GM12878 (cell line): ENCODE results near the gene NOB1. TPM values are rescaled to one million over a fixed set of nuclear protein-coding genes. Genes with fewer than 3 reads are reported as not detected.

Experiments used
- ATAC-seq: fragments of 200-7000 bp; cut with Tn5 transposase; 3 replicates; pipeline ENCODE4 v1.9.1; 2020; ENCODE audit warnings: mild to moderate bottlenecking, moderate library complexity
- Bru-seq: library from RNA; stranded (reverse); fragments of 400-500 nt; gene quantifications from one replicate; lab custom pipeline; 2021; lab: Mats Ljungman, UMichigan
- BruChase-seq, 2 experiments: library from RNA; stranded (reverse); fragments of 400-500 nt; gene quantifications; one replicate each; lab custom pipeline; 2021; lab: Mats Ljungman, UMichigan
- BruUV-seq: library from RNA; stranded (reverse); fragments of 400-500 nt; replicated peaks from 2 replicates; lab custom pipeline; 2021; lab: Mats Ljungman, UMichigan
- CTCF ChIA-PET: fragments of 300-600 bp; sonication (Branson Sonifier 250); formaldehyde crosslinking; extraction: SDS; loops from one replicate; lab custom pipeline; 2021; ENCODE audit warnings: inconsistent platforms; lab: Yijun Ruan, JAX
- POLR2A ChIA-PET: fragments of 350-600 bp; formaldehyde crosslinking; extraction: SDS; loops from one replicate; lab custom pipeline; 2021; ENCODE audit warnings: inconsistent platforms; lab: Charles Lee
- RAD21 ChIA-PET: fragments of 300-600 bp; sonication (Branson Sonifier 250); formaldehyde crosslinking; loops from one replicate; lab custom pipeline; 2023; ENCODE audit warnings: antibody characterized with exemption; ENCODE audit not compliant: unreplicated experiment; lab: Charles Lee
- SMC1A ChIA-PET: fragments of 300-600 bp; sonication (Branson Sonifier 250); formaldehyde crosslinking; loops from one replicate; lab custom pipeline; 2023; ENCODE audit not compliant: unreplicated experiment, uncharacterized antibody; lab: Charles Lee
- DNase-seq: peaks from one replicate; pipeline ENCODE4 v3.0.0-alpha.2; 2011; ENCODE audit warnings: low read depth, low spot score
- FAIRE-seq: peaks from 3 replicates; lab custom pipeline; 2011; peaks lifted over from hg19 to GRCh38; lab: Jason Lieb, UNC
- H2AFZ ChIP-seq: 2 replicates; pipeline ENCODE4 v1.6.0; 2011; ENCODE audit warnings: low read depth, low read length, control low read depth; ENCODE audit not compliant: control insufficient read depth
- H3K27ac ChIP-seq: 2 replicates; pipeline ENCODE4 v1.5.1; 2011; ENCODE audit warnings: control low read depth; ENCODE audit not compliant: control insufficient read depth, insufficient read depth
- H3K27me3 ChIP-seq, 2 experiments: replicated peaks in 1 of 2; 2 replicates each; pipeline versions ENCODE4 v1.6.0 to v1.6.1; 2011; ENCODE audit warnings: low read length in 1 of 2; ENCODE audit not compliant: control insufficient read depth in 2 of 2, insufficient read depth in 2 of 2
- H3K36me3 ChIP-seq, 2 experiments: 2 replicates each; pipeline ENCODE4 v1.5.1; 2011; ENCODE audit warnings: low read length in 1 of 2; ENCODE audit not compliant: control insufficient read depth in 2 of 2, insufficient read depth in 2 of 2
- H3K4me1 ChIP-seq: 2 replicates; pipeline ENCODE4 v1.6.1; 2011; ENCODE audit warnings: mild to moderate bottlenecking, low read length, moderate library complexity, mixed read lengths; ENCODE audit not compliant: control insufficient read depth, insufficient read depth
- H3K4me2 ChIP-seq: 2 replicates; pipeline ENCODE4 v1.6.0; 2011; ENCODE audit warnings: control low read depth; ENCODE audit not compliant: control insufficient read depth, insufficient read depth
- H3K4me3 ChIP-seq: fragments of 200-600 bp; sonication (generic); 2 replicates; pipeline ENCODE4 v1.5.1; 2016
- H3K79me2 ChIP-seq: 2 replicates; pipeline ENCODE4 v1.6.0; 2011; ENCODE audit warnings: low read length; ENCODE audit not compliant: control insufficient read depth, insufficient read depth
- H3K9ac ChIP-seq: 2 replicates; pipeline ENCODE4 v1.8.0; 2011; ENCODE audit warnings: low read length, control low read depth, mixed read lengths; ENCODE audit not compliant: control insufficient read depth, insufficient read depth
- H3K9me3 ChIP-seq: replicated peaks from 3 replicates; pipeline ENCODE4 v1.5.1; 2011; ENCODE audit warnings: mild to moderate bottlenecking, low read length; ENCODE audit not compliant: control insufficient read depth, insufficient read depth
- H4K20me1 ChIP-seq: 2 replicates; pipeline ENCODE4 v1.6.0; 2011; ENCODE audit not compliant: control insufficient read depth, insufficient read depth
- CBX3 ChIP-seq: fragments of 200-600 bp; sonication (generic); IDR thresholded peaks from 2 replicates; pipeline ENCODE4 v1.6.1; 2016; ENCODE audit warnings: low read depth, borderline replicate concordance
- CHD1 ChIP-seq: IDR thresholded peaks from 2 replicates; pipeline ENCODE4 v1.6.1; 2012; ENCODE audit warnings: low read depth, low read length, improper control_type of control experiment
- EP300 ChIP-seq, 2 experiments: fragments of 150-350 bp in 1 of 2; IDR thresholded peaks; 2 replicates each; pipeline ENCODE4 v1.6.1; 2011 to 2012; ENCODE audit warnings: low read depth in 2 of 2, low read length in 2 of 2, borderline replicate concordance in 1 of 2, improper control_type of control experiment in 1 of 2, inconsistent platforms in 1 of 2; ENCODE audit not compliant: control insufficient read depth in 1 of 2
- FOS ChIP-seq: IDR thresholded peaks from 3 replicates; pipeline ENCODE4 v1.6.1; 2011; ENCODE audit warnings: borderline replicate concordance; ENCODE audit not compliant: insufficient read length; ENCODE audit errors: extremely low read depth
- MEF2B ChIP-seq: fragments of 450-650 bp; IDR thresholded peaks from 2 replicates; pipeline ENCODE4 v1.6.1; 2018; ENCODE audit warnings: mild to moderate bottlenecking, moderate library complexity; ENCODE audit not compliant: partially characterized antibody, poor library complexity, severe bottlenecking
- MXI1 ChIP-seq: fragments of 150-350 bp; IDR thresholded peaks from 2 replicates; pipeline ENCODE4 v1.6.1; 2011; ENCODE audit warnings: low read depth, mild to moderate bottlenecking, inconsistent platforms, low read length, improper control_type of control experiment
- NR2C2 ChIP-seq: IDR thresholded peaks from 2 replicates; pipeline ENCODE4 v1.6.1; 2011; ENCODE audit warnings: borderline replicate concordance, low read depth; ENCODE audit not compliant: control insufficient read depth, insufficient read length
- SREBF1 ChIP-seq: IDR thresholded peaks from 2 replicates; pipeline ENCODE4 v1.6.1; 2012; ENCODE audit warnings: mild to moderate bottlenecking, low read length
- ZNF217 ChIP-seq: fragments of 450-650 bp; IDR thresholded peaks from 2 replicates; pipeline ENCODE4 v1.6.1; 2017; ENCODE audit warnings: antibody characterized with exemption, mild to moderate bottlenecking
- ZZZ3 ChIP-seq: IDR thresholded peaks from 2 replicates; pipeline ENCODE4 v1.6.1; 2011; ENCODE audit warnings: low read depth; ENCODE audit not compliant: control insufficient read depth, insufficient read length
- WGBS: methylation state at CpG from one replicate; pipeline ENCODE4 v1.1.6; 2016; ENCODE audit warnings: low lambda C conversion rate; ENCODE audit not compliant: insufficient replicate concordance, insufficient coverage; ENCODE audit errors: missing lambda C conversion rate; 5-methylcytosine and 5-hydroxymethylcytosine counted together
- in situ Hi-C: fragments of 300-500 bp; cut with MboI; formaldehyde crosslinking; loops from 9 replicates; pipeline ENCODE4 v1.14.3; 2018; ENCODE audit warnings: mixed read lengths
- intact Hi-C: fragments of 100-400 bp; cut with micrococcal nuclease; formaldehyde crosslinking; loops from one replicate; pipeline ENCODE4 v1.14.2; 2022; ENCODE audit not compliant: unreplicated experiment
- long read RNA-seq, 2 experiments: library from polyadenylated mRNA; unstranded; transcript quantifications; one replicate each; pipeline ENCODE4 v2.0.0, GENCODE V29; 2019 to 2020
- polyA minus RNA-seq, 3 experiments: library from RNA; depleted of rRNA, polyadenylated mRNA; stranded (reverse); fragments of >200 nt; gene quantifications; 2 replicates each; pipeline ENCODE4 v1.2.3, GENCODE V29; 2011
- polyA plus RNA-seq, 11 experiments: library from polyadenylated mRNA; depleted of rRNA in 4 of 11; unstranded in 6 of 11; stranded (reverse) in 5 of 11; fragments of >200 nt; fragmentation: Nextera tagmentation in 4 of 11; fragmentation: Illumina TruSeq in 1 of 11; extraction: Ambion mirVana in 4 of 11; extraction: Trizol in 1 of 11; gene quantifications; 1 replicate in 1 of 11; 2 replicates in 10 of 11; pipeline versions ENCODE4 v1.2.1 to v1.2.3, GENCODE V29; 2011 to 2016; ENCODE audit warnings: inconsistent platforms in 2 of 11, missing spikeins in 2 of 11, low read depth in 1 of 11
- total RNA-seq, 4 experiments: library from RNA; depleted of rRNA in 3 of 4; stranded (reverse); fragments of >200 nt in 3 of 4; fragmentation: Illumina TruSeq in 1 of 4; extraction: Trizol in 1 of 4; gene quantifications; 2 replicates each; pipeline versions ENCODE4 v1.2.1 to v1.2.3, GENCODE V29; 2013 to 2021
- TF ChIP-seq, protein P1 (sequence below): IDR thresholded peaks from 2 replicates; pipeline ENCODE4 v1.6.1; 2012; ENCODE audit warnings: low read depth, low read length, improper control_type of control experiment
- TF ChIP-seq, protein P2 (sequence below): fragments of 450-650 bp; formaldehyde crosslinking; IDR thresholded peaks from 2 replicates; pipeline ENCODE4 v1.4.0; 2022; ENCODE audit warnings: mild to moderate bottlenecking, moderate library complexity

The NOB1 gene
- total RNA-seq (2013; cell fraction: nucleolus; rRNA removed) = 31.1 and 34.0 TPM in 2 replicates
- total RNA-seq (2014; rRNA removed) = 55.6 and 64.0 TPM in 2 replicates
- 67.0 and 68.6 TPM in 2 replicates for total RNA-seq (2014; rRNA removed; fragmentation: Illumina TruSeq; extraction: Trizol)
- 93.1 and 97.9 TPM in 2 replicates for total RNA-seq (2021)
- polyA plus RNA-seq (2011; ENCODE audit: low read depth) = 49.2 TPM
- polyA plus RNA-seq (2011; rRNA removed) = 86.4 and 112 TPM in 2 replicates
- 167 and 168 TPM in 2 replicates for polyA plus RNA-seq (2011; cell fraction: cytosol; rRNA removed)
- 89.6 and 97.2 TPM in 2 replicates for polyA plus RNA-seq (2011; cell fraction: nucleus; rRNA removed)
- 101 and 107 TPM in 2 replicates for polyA plus RNA-seq (2012)
- 51.1 and 87.9 TPM in 2 replicates for polyA plus RNA-seq (2014; fragmentation: Illumina TruSeq; extraction: Trizol)
- 10 to 100 TPM; 31.1 to 44.0 TPM for polyA plus RNA-seq (2014; fragmentation: Nextera tagmentation; extraction: Ambion mirVana)
- polyA plus RNA-seq (2014; rRNA removed) = 117 and 121 TPM in 2 replicates
- polyA plus RNA-seq (2016; fragmentation: Nextera tagmentation; extraction: Ambion mirVana) = 10 to 100 TPM; 76.9 to 79.1 TPM
- 86.5 and 139 TPM in 2 replicates for polyA minus RNA-seq (2011; rRNA and poly(A)+ RNA removed)
- 47.7 and 51.3 TPM in 2 replicates for polyA minus RNA-seq (2011; cell fraction: cytosol; rRNA and poly(A)+ RNA removed)
- 32.5 and 54.4 TPM in 2 replicates for polyA minus RNA-seq (2011; cell fraction: nucleus; rRNA and poly(A)+ RNA removed)
- Bru-seq, nascent RNA = percentile 85 among the genes with signal in this experiment
- BruChase-seq, experiment 1, labeled RNA remaining after a 6-hour chase = percentile 87 among the genes with signal in this experiment
- percentile 87 among the genes with signal in this experiment for BruChase-seq, experiment 2, labeled RNA remaining after a 2-hour chase
- long read RNA-seq, experiment 1, transcript NOB1-201 (9 exons, 1,734 nt) = major isoform, 127 of 142 reads
- long read RNA-seq, experiment 1, partial matches to known transcripts = 10 of 142 reads
- long read RNA-seq, experiment 1, other reads (novel, unspliced or antisense) = 5 of 142 reads
- long read RNA-seq, experiment 2, transcript NOB1-201 (9 exons, 1,734 nt) = major isoform, 369 of 396 reads
- long read RNA-seq, experiment 2, partial matches to known transcripts = 14 of 396 reads
- long read RNA-seq, experiment 2, other reads (novel, unspliced or antisense) = 13 of 396 reads

DNA sequence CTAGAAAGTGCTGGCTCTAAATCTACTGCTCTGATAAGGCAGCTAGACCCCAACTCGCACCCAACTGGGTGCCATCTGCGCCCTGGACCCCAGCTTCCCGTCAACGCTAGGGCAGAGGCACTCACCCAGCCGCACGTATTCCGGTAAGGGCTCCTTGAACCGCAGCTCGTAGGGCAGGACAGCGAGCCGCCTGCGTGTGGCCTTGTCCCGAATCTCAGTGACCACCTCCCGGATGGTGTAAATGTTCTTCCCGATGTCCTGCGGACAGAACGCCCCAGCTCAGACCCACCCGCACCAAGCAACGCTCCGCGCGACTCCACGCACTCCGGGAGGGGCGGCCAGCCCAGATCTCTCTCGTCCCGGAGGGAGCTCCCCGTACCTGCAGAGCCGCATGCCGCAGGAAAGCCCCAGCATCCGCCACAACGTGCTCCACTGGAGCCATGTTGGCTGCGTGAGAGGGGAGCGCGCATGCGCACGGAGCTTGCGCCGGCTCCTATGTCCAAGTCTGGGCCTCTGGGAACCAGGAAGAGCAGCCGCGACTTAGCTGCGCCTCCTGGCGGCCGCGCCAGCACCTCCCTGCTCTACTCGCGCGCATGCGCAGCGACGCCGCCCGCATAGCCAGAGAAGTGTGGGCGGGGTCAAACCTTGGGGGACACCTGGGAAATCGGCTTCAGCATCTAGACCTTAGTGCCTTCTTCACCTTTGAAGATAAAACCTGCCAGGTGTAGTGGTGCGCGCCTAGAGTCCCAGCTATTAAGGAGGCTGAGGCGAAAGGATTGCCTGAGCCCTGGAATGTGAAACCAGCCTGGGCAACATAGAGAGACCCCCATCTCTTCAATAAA, at the start of gene NOB1:
NOB1 (minus strand) TSS at position 458 of the 842 bp plus-strand sequence; CDS start at position 442, 16 bp downstream.
- Histone ChIP-seq H3K4me2 (peak within 1 kb of the TSS; percentile 82), H2AFZ (peak within 1 kb of the TSS; percentile 94), H3K9me3 (no peaks in the 10 kb centered on the region), H3K9ac (peak within 1 kb of the TSS; percentile 100), H3K4me3 (peak within 1 kb of the TSS; percentile 93), H3K4me1 (peaks cover 5% of the 10 kb centered on the region), H3K27ac (peak within 1 kb of the TSS; percentile 97), H4K20me1 (no peaks in the 10 kb centered on the region), H3K36me3 (peaks cover 0 to 10% of the 10 kb centered on the region in 2 experiments; a peak in 2 of 4 replicates), H3K27me3 (no peaks in the 10 kb centered on the region), H3K79me2 (peaks cover 41% of the 10 kb centered on the region)
- ATAC-seq (peak; percentile 97), FAIRE-seq (peak; percentile 81), DNase-seq (peak; percentile 92)
- RAD21 ChIA-PET = interaction anchor here (0.8 to 3.0 kb wide), 21 partner anchors 9 to 370 kb away, joined by 3 to 51 read pairs (median 4); partner anchors contain the start of genes NQO1 and WWP2
- intact Hi-C loops = loop anchor here (1.0 to 10.0 kb wide), 4 partner anchors 28 to 420 kb away; partner anchors contain the start of genes COG8, NIP7, NQO1 and PDF
- SMC1A ChIA-PET = interaction anchor here (0.6 to 3.6 kb wide), 25 partner anchors 9 to 478 kb away, joined by 3 to 47 read pairs (median 4); partner anchors contain the start of genes NQO1, PDF and WWP2
- CTCF ChIA-PET = interaction anchor here (0.7 to 7.8 kb wide), 37 partner anchors 9 to 604 kb away, joined by 3 to 108 read pairs (median 4); partner anchors contain the start of gene NQO1
- POLR2A ChIA-PET = interaction anchor here (0.5 to 2.4 kb wide), 15 partner anchors 8 to 358 kb away, joined by 3 to 25 read pairs (median 5); partner anchors contain the start of genes NQO1 and WWP2
- under 1% methylated on average over 50 of the region's 58 CpGs for WGBS
- TSS peak; percentile 75 for BruUV-seq
- in situ Hi-C loops = loop anchor here (5.0 kb wide), 1 partner anchor 357 kb away; no protein-coding TSS in a partner anchor
- TF ChIP-seq FOS (no peak), ZZZ3 (no peak), MXI1 (peak; percentile 98), ZNF217 (no peak), MEF2B (peak; percentile 47), CHD1 (0 out of 2 replicates have a peak, but pooled peaks have one; percentile 15), NR2C2 (no peak), EP300 (IDR thresholded peaks at IDR 0.05; ENCODE audit: borderline replicate concordance in 1 of 2, control insufficient read depth in 1 of 2, low read depth in 2 of 2, low read length in 2 of 2) (no peak), CBX3 (no peak), SREBF1 (no peak)
- TF ChIP-seq, protein P1, sequence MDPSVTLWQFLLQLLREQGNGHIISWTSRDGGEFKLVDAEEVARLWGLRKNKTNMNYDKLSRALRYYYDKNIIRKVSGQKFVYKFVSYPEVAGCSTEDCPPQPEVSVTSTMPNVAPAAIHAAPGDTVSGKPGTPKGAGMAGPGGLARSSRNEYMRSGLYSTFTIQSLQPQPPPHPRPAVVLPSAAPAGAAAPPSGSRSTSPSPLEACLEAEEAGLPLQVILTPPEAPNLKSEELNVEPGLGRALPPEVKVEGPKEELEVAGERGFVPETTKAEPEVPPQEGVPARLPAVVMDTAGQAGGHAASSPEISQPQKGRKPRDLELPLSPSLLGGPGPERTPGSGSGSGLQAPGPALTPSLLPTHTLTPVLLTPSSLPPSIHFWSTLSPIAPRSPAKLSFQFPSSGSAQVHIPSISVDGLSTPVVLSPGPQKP = no peak
- TF ChIP-seq, protein P2, sequence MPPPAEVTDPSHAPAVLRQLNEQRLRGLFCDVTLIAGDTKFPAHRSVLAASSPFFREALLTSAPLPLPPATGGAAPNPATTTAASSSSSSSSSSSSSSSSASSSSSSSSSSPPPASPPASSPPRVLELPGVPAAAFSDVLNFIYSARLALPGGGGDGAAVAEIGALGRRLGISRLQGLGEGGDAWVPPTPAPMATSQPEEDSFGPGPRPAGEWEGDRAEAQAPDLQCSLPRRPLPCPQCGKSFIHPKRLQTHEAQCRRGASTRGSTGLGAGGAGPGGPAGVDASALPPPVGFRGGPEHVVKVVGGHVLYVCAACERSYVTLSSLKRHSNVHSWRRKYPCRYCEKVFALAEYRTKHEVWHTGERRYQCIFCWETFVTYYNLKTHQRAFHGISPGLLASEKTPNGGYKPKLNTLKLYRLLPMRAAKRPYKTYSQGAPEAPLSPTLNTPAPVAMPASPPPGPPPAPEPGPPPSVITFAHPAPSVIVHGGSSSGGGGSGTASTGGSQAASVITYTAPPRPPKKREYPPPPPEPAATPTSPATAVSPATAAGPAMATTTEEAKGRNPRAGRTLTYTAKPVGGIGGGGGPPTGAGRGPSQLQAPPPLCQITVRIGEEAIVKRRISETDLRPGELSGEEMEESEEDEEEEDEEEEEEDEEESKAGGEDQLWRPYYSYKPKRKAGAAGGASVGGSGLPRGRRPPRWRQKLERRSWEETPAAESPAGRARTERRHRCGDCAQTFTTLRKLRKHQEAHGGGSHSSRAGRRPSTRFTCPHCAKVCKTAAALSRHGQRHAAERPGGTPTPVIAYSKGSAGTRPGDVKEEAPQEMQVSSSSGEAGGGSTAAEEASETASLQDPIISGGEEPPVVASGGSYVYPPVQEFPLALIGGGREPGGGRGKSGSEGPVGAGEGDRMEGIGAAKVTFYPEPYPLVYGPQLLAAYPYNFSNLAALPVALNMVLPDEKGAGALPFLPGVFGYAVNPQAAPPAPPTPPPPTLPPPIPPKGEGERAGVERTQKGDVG (CRISPR knock-in tag) = no peak
